Stimulated activated CD4-positive, alpha-beta T cell treated with anti-CD3 and anti-CD28 coated beads, Interleukin-1b, Interleukin-23, amount 100 ng/mL, for 24 hours (primary cell): ENCODE measurements around the gene MANSC1.
"Not testable (repeated sequence)": the region's sequence is repeated elsewhere in the genome, so short reads cannot be mapped to it uniquely, and the experiment has no call there.

ENCODE experiments used
- DNase-seq, 4 experiments: peaks; one replicate each; pipeline ENCODE4 v3.0.0-alpha.2; 2020; ENCODE audit warnings: low read depth in 4 of 4, low spot score in 1 of 4

Gene MANSC1

DNA sequence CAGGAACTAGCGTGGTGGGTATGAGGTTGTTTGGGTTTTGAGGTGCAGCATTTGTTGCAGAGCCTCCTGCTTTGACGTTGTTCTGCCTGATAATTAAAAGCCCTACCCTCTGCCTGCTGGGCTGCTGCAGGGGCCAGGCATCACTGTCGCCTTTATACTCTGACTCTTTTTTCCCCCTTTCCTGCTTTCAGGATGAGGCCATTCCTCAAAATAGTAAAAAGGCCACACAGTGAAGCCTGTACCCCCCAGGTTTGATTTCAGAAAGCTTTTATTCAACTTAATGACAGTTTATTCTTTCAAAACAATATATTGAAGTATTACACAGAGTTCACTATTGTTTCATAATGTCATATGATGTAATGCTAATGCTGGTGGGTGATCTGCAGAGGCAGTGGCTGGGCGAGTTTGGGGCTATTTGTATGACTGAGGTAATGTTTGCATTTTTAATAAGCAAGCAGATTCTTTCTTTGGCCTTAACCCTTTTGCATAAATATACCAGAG is 15.9 kb upstream of the MANSC1 start:
- no peak for DNase-seq

DNA sequence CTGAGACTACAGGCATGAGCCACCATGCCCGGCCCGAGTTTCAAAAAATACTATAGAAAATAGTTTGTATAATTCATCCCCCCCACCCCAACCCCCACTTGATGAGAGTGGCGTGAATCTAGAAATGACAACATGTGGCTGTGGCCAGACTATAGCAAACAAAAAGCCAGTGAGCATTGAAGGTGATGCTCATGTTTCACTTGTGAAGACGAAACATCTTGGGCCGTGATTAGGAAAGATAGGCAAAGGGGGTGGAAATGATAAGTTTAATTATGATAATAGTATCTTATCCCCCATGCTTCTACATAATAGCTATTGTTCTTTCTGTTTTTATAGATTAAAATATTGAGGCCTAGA is 15.4 kb upstream of the MANSC1 start:
- DNase-seq = no peak

DNA sequence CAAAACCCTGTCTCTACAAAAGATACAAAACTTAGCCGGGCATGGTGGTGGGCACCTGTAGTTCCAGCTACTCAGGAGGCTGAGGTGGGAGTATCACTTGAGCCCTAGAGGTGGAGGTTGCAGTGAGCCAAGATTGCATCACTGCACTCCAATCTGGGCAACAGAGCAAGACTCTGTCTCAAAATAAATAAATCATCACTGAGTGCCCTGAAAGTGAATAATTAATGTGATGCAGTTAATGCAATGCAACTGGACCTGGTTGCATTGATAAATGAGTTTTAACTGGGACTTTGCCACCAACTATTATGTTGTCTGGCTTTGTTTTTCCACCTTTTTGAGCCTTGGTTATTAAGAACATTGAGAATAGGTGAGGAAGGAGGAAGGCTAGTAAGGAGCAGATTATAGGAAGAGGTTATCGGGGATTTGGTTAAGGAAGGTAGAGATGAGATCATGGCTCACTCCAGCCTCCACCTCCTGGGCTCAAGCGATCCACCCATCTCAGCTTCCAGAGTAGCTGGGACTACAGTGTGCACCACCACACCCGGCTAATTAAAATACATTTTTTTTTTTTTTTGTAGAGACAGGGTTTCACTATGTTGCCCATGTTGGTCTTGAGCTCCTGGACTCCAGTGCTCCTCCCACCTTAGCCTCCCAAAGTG is 14.9 kb upstream of the MANSC1 start:
- DNase-seq = no peak

DNA sequence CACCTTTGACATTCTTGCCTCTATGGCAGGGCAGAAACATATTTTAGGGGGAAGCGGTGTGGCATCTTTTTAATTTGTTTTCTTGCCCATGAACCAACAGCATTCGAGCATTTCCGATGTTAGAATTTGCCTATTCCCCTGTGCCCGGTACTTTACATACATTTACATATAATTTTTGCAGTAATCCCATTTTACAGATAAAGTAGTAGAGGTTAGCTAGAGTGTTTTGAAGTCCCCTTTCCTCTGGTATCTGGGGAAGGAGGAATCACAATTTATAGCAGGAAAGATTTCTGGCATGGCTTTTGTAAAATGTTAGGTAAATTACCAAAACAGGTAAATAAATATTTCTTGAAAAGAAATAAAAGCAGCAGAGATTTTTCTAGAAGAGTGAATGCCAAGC is 8.5 kb upstream of the MANSC1 start:
- no peak for DNase-seq

DNA sequence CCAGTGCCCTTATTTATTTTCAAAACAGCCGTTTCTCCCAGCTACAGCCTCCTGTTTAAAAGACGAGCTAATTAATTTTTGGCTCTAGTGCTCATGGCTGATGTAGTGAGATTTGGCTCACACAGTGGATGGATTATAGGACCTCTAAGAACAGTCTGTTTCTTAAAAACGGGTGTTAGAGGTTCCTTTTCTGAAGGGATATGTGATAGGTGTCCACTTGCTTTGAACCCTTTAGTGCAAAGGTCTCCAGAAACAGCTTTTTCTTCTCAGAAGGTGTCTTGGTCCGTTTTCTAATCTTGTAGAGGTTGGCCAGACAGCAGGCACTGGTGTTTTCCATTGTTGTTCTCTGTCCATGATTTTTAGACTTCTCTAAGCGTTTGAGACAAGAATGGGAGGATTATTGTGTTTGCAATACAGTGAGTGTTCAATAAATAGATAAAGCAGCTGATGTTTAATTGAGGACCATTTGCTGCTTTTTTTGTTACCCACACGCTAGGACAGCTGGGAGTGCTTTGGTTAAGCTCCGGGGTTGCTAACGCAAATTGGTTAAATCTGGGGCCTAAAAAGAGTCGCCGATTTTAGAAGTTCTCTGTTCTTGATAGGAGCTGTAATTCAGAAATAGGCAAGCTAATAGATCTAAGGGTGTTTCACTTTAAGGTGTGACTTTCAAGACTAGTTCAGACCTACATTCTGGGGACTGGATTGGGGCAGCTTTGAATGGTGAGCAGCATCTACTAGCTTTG is 7.8 kb upstream of the MANSC1 start:
- DNase-seq = no peak

DNA sequence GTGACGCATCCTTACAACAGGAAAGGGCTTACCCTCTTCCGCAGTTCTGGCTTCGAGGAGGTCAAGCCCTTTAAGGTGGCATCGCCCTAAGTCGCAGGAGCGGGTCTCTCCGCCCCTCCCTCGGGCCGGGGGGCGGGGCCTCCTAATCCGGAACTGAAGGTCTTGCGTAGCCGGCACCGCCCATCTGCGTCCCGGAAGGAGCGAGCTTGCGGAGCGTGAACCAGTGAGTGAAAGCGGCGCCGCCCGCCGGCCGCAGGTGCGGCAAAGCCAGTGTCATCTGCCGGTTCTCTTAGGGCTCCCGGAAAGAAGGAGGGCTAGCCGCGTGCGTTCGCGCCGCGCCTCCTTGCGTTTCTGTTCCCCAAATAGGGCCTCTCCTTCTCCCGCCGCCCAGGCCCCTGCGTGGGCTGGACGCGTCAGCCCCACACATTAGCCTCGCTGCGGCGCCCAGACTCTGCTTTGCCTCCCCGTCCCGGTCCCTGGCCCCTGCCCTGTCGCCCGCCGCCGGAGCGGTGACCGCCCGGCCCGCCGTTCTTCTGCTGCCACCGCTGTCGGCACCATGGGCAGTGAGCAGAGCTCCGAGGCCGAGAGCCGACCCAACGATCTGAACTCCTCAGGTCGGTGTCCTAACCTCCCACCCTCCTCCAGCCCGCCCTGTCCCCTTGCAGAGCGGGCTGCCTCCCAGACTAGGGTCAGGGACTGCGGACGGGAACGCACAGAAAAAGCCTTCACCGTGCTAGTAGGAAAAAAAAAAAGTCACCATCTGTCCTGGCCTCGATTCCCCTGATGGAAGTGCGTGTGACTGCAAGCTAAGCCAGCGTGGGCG is 7.1 kb upstream of the MANSC1 start, which contains the start of gene BORCS5:
BORCS5 (plus strand) TSS at position 183 of the 823 bp plus-strand sequence; CDS start at position 557, 374 bp downstream.
- DNase-seq = peak; percentile 90 to 97 (median 94)

- DNase-seq = no peak
These were observed 6.4 kb upstream of the MANSC1 start for GRCh38 chr12:12356467-12356895.

DNA sequence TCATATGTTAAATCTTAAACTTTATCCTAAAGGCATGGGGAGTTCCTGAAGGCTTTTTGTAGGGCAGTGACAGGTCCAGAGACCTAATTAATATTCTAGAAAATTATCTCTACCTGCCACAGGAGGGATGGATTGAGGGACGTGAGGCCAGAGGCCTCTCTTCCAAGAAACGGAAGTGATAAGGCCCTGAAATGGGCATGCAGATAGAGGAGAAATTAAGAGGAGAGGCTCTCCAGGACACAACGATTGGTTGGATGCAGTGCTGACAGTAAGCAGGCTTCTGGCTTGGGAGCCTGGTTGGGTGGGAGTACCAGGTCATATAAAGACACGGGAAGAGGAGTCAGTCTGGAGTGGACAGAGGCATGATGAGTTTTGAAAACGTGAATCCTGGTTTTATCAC is 3.8 kb upstream of the MANSC1 start:
- DNase-seq = no peak

GRCh38 chr12:12353276-12353675 is 3.2 kb upstream of the MANSC1 start:
- DNase-seq = no peak

DNA sequence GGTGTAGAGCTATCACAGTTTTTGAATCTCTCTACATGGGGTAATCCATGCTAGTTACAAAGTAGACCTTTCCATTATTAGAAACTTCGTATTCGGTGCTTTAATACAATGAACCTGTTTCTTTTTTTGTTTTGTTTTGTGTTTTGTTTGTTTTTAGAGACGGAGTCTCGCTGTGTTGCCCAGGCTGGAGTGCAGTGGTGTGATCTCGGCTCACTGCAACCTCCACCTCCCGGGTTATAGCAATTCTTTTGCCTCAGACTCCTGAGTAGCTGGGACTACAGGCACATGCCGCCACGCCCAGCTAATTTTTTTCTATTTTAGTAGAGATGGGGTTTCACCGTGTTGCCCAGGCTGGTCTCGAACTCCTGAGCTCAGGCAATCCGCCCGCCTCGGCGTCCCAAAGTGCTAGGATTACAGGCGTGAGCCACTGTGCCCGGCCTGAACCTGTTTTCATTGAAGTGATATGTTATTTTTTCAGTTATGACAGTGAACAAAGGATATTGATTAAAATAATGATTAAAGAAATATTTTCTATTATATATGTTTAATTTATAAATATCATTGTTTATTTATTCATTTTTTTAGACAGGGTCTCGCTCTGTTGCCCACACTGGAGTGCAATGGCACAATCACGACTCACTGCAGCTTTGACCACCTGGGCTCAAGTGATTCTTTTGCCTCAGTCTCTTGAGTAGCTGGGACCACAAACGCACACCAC is 1.6 kb upstream of the MANSC1 start:
- not testable (repeated sequence) for DNase-seq

- DNase-seq = no peak
These were observed 924 bp upstream of the MANSC1 start for GRCh38 chr12:12350868-12351463.

GRCh38 chr12:12338527-12339168 is 11.4 kb downstream of the MANSC1 start:
- no peak for DNase-seq

DNA sequence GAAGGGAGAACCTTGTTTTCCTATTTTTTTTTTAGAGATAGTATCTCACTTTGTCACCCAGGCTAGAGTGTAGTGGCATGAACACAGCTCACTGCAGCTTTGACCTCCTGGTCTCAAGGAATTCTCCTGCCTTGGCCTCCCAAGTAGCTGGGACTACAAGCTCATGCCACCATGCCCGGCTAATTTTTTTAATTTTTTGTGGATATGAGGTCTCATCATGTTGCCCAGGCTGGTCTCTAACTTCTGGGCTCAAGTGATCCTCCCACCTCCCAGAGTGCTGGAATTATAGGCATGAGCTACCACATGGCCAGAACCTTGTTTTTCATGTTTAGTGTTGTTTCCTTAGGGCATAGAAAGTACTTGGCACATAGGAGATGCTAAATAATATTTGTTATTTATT is 13.5 kb downstream of the MANSC1 start:
- DNase-seq = no peak

GRCh38 chr12:12336049-12336411 is 14.0 kb downstream of the MANSC1 start:
- no peak for DNase-seq

DNA sequence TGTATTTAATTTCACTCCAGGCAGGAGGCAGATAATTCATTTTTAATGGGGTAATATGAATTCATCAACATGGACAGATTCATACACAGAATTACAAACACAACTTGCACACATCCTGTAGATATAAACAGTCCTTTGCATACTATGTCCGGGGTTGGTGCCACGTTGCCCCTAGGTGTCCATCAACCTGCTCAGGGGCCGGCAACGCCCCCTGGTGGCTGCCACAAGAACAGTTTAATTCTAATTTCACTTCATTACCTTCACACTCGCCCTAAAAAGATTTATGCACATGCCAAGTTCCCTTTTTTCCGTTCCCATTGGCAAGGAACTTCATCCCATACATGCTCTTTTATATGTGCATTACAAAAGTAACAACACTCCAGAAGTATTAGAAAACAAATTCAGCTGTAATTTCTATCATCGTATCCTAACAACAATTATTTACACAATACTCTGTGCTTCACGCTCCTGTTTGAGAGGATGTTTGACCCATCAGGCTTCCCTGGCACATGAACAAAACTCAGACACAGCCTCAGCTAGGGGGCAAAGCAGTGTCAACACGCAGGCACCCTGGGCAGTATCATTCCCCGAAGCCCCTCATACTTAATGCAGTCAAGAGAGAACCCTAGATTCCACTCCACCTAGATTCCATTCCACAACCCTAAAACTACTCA is 15.5 kb downstream of the MANSC1 start:
- DNase-seq = peak in 3 of 4 experiments; percentile 33 to 49 (median 40)

DNA sequence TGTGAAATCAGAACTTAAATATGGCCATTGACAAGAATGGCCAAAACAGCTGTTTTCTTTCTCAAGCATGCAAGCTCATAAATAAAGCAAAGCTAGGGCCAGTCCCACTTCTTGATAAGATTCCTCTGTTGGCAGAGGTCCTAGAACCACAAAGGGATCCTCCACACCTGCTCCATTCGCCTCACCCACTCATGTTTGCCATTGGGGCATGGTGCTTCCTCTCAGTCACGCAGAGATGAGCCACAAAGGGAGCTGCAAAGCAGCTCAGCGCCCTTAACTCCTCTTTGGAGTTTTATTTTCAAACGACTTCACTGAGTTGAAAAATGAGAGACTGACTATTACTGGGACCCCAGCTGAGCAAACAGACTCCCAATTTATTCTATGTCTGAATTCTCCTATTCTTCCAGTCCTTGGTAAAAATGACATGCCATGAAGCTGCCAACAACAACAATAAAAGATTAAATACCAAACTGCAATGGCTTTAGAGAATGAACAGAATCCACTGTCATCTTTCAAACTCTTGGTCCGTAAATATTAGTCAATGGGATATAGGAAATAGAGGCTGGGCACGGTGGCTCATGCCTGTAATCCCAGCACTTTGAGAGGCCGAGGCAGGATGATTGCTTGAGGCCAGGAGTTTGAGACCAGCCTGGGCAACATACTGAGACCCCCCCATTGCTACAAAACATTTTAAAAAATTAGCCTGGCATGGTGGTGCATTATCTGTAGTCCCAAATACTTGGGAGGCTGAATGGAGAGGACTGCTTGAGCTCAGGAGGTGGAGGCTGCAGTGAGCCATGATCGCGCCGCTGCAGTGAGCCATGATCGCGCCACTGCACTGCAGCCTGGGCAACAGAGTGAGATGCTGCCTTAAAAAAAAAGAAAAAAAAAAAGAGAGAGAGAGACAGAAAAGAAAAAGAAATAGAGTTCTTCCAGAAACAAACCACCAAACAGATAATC is 16.4 kb downstream of the MANSC1 start:
- DNase-seq = no peak

DNA sequence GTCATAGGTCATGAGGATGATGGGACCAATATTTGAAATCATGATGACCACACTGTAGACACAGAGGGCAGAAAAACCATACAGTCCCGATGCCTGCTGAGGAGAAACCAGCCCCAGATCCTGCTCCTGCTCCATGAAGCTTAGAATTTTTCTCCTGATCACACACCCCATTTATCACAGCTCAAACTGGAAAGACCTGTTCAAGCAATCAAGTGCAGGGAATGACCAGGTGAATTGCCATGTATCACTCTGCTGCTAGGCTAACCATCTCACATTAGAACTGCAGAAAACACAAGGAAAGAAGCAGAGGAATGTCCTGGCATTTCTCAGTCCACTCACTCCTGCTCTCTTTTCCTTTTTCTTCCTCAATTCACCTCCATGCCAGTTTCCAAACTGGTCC is 18.1 kb downstream of the MANSC1 start:
- no peak for DNase-seq

DNA sequence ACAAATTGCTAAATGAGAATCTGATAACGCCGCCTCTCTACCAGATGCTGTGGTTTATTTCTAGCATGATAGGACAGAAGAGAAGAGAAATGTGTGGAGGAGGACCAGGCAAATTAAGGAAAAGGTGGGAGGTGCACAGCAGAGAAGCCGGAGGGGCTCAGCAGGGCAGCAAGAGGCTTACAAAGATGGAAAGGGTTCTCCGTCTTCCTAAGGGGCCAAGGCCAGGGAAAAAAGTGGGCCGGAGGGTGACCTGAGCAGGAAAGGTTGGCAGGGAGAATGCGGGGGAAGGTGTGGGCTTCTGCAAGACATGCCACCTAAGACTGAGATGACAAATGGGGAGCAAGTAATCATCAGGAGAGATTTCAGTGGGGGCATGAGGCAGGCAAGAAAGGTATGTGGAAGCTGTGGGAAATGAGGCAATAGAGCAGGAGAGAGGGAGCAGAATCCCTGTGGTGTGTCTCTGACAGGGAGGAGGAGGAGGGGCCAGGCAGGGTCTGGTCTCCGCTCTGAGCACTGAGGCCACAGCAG is 18.7 kb downstream of the MANSC1 start:
- DNase-seq = no peak
